Left hindlimb (tissue), 1 donor: ENCODE results near the gene YPEL1.
A peak's percentile ranks its signal among the peaks of the same experiment; 100 is the strongest.
"Not testable (repeated sequence)": the region's sequence is repeated elsewhere in the genome, so short reads cannot be mapped to it uniquely, and the experiment has no call there.

Source experiments
- DNase-seq: peaks from one replicate; pipeline ENCODE4 v3.0.0-alpha.2; 2018

YPEL1 gene

DNA sequence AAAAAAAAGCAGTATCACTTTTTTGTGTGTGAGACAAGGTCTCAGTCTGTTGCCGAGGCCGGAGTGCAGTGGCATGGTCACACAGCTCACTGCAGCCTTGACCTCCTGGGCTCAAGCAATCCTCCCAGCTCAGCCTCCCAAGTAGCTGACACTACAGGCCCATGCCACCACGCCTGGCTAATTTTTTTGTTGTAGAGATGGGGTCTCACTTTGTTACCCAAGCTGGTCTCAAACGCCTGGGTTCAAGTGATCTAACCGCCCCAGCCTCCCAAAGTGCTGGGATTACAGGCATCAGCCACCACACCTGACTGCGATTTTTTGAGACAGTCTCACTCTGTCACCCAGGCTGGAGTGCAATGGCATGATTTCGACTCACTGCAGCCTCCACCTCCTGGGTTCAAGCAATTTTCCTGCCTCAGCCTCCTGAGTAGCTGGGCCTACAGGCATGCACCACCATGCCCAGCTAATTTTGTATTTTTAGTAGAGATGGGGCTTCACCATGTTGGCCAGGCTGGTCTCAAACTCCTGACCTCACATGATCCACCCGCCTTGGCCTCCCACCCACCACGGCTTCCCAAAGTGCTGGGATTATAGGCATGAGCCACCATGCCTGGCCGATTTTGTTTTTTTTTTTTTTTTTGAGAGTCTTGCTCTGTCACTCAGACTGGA lies 15.3 kb downstream of the YPEL1 start:
- not testable (repeated sequence) for DNase-seq

DNA sequence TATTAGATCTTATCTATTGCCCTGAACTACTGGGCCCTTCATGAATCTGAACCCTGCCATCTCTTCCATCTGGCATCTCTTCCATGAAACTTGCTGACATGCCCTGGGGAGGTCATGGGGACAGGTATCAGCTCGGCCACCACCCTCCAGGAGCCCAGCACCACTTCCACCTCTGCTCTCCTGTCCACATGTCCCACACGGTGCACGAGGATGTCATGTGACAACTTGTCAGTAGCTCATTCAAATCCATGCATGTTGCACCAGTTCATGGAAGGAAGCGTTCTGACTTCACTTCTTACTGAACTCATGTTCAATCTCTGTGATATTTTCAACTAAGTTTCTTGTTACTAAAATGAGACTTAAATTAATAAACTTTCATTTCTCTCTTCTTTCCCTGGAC lies 16.6 kb downstream of the YPEL1 start:
- DNase-seq, result no peak

- no peak for DNase-seq
These were observed 17.1 kb downstream of the YPEL1 start for GRCh38 chr22:21718499-21718898.

DNA sequence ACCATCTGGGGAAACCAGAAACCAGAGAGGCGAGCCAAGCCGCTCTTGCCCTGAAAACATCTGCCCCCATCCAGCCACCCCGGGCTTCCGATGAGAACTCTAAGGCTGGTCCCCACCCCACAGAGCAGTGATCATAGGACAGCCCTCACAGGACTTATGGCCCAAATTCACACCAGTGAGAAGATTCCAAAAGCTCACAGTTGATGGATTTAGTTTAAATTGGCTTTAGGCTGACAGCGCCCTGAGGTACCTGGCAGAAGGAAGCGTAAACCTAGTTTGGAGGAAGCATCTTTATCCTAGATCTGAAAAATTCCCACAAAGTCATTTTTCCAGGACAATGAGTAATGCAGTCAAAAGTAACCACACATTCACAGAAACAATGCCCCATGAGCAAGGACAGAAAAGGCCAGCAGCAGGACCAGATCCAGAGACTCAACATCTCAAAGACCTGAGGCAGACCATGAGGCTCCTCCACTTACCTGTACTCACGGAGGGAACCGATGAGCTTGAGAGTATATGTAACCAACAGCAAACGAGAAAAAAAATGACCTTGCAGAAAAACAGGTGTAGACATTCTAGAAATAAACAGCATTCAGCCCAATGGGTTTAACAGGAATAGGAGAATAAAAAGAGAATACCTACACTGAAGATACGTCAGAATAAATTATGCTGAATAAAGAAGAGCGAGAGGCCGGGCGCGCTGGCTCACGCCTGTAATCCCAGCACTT lies 19.0 kb downstream of the YPEL1 start:
- not testable (repeated sequence) for DNase-seq

DNA sequence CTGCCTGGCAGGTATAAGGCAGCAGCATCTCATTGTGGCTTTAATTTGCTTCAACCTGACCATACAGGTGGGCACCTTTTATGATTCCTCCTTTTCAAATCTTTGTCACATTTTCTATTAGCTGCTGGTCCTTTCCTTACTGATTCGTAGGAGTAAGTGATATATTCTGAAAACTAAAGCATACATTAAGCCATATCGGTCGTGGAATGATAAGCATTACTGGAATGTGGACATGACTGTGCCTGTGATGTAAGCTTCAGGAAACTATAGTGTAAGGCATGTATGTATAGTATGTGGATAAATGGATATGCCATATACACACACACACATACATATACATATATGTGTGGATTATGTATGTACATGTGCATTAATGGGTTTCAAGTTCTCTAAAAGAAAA lies 20.8 kb downstream of the YPEL1 start:
- DNase-seq, result no peak

- no peak for DNase-seq
These were observed 21.4 kb downstream of the YPEL1 start for GRCh38 chr22:21714059-21714770.

- DNase-seq, result no peak
These were observed 22.1 kb downstream of the YPEL1 start for GRCh38 chr22:21713428-21714058.

DNA sequence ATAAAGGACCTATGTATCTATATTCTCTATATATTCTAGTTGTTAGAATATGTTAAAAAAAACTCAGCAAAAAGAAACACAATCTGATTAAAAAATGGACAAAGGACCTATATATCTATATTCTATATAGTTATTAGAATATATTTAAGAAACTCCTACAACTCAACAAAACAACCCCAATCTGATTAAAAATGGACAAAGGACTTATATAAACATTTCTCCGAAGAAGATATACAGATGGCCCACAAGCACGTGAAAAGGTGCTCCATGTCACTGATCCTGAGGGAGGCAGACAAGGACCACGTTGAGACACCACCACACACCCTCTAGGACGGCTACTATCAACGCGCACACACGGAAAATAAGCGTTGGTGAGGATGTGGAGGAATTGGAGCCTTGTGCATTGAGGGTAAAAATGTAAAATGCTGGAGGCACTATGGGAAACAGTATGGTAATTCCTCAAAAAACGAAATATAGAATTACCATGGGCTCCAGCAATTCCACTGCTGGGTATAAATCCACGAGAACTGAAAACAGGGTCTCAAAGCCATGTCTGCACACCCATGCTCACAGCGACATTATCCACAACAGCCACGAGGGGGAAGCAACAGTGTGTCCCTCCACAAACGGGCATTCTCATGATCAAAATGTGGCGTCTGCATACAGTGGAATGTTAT lies 22.7 kb downstream of the YPEL1 start:
- peak; percentile 79 for DNase-seq

- no peak for DNase-seq
These were observed 23.7 kb downstream of the YPEL1 start for GRCh38 chr22:21711851-21712250.

GRCh38 chr22:21710156-21710555 lies 25.4 kb downstream of the YPEL1 start:
- DNase-seq, result no peak

DNA sequence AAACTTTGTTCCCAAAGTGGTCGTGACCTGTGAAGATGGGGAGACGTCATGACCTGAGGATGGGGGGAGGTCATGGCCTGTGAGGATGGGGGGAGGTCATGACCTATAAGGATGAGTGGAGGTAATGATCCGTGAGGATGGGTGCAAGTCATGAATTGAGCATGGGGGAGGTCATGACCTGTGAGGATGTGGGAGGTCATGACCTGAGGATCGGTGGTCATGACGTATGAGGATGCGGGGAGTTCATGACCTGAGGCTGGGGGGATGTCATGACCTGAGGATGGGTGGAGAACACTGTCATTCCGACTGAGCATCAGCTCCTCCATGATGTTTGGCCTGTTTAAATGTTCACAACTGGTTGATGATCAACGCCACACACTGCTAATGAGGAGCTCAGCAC lies 25.9 kb downstream of the YPEL1 start:
- DNase-seq, result no peak

- no peak for DNase-seq
These were observed 26.6 kb downstream of the YPEL1 start for GRCh38 chr22:21708960-21709359.

DNA sequence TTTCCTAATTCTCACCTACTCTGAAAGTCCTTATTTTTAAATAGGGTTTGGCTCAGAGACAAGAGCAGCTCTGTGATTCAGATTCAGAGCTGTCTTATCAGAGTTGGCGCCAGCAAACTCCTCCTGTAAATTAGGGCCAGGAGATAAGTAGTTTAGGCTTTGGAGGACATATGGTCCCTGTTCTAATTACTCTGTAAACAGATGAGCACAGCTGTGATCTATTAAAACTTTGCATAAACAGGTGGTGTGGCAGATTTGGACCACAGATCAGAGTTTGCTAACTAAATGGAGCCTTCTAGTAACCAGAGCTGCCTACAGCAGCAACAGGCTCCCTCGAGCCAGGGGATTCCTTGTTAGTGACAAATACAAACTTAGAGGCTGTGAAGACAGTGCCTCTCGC lies 27.9 kb downstream of the YPEL1 start:
- DNase-seq, result no peak

DNA sequence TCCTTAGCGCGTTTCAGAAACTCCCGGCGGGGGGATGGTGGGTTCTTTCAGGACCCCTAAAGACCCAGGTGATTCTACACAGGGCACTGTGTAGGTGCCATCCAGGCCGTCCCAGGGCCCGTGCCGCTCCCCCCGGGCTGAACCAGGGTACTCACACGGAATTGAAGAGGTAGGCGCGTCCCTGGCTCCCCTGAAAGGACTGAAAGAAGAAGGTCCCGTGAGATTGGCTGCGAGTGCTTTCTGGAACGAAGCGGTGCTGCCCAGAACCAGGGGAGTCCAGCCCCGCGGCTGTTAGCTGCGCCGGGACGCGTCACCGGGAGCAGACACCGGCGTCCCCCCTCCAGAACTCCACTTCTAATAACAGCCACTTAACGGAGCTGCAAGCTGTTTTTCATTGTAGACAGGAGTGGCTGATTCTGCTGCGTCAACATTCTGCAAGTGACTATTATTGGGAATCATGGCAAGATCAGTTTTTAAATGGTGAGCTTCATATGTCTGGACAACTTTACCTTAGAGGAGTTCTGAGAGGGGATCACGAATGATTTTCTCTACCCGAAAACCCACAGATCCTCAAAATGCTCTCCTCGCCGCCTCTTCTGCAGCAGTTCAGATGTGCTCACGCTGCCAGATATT lies 31.8 kb downstream of the YPEL1 start:
- no peak for DNase-seq

DNA sequence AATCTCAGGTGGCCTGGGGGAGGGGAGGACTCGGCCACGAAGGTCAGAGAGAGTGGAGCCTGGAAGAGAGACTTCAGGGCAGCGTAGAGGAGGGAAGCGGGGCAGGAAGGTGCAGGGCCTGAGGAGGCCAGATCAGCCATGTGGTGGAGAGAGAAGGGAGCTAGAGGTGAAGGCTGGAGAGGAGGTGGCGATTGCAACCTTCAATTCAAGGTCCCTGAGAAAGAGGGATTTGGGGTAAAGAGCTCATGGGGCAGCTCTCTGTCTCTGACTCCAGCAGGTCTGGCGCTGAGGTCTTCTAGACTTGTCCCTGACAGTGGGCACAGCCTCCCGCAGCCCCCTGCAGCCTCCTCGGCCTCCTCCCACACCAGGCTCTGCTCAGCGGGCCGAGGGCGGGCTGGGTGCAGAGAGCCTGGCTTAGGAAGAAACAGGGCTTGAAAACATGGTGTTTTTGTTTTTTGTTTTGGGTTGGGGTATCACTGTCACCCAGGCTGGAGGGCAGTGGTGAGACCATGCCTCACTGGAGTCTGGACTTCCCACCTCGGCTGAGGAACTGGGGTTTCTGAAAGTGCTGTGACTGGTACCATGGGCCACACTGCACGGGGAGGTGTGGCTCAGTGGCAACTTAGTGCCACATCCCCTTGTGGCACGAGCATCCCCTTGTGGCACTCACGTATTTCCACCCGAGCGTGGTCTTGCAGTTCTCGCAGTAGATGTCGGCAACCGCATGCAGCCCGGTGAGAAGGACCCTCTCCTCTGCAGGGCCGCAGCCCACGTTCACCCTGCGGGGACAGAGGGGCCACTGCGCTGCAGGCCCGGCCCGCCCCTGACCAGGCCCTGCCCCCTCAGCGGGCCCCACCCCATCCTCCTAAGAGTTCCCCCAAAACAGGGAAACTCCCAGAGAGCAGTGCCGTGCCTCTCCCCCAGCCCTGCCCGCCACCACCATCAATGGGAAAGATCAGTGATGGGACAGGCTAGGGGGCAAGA lies 32.6 kb downstream of the YPEL1 start:
- no peak for DNase-seq

- DNase-seq, result no peak
These were observed 33.5 kb downstream of the YPEL1 start for GRCh38 chr22:21702094-21702493.

DNA sequence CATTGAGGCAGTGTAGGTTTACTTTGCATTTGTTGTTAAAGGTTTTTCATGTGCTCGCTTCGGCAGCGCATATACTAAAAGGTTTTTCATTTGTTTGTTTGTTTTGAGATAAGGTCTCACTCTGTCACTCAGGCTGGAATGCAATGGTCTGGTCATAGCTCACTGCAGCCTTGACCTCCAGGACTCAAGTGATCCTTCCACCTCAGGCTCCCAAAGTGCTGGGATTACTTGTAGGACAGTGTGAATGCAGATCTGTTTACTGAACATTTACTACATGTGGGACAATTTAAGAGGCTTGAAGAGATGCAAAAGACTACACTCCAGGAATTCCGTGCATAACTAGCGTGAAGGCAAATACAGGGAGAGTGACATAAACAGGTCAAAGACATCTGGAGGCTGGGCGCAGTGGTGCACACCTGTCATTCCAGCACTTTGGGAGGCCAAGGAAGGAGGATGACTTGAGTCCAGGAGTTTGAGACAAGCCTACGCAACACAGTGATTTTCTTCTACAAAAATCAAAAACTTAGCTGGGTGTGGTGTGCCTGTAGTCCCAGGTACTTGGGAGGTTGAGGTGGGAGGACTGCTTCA lies 34.1 kb downstream of the YPEL1 start:
- no peak for DNase-seq

- no peak for DNase-seq
These were observed 34.8 kb downstream of the YPEL1 start for GRCh38 chr22:21700822-21701221.

DNA sequence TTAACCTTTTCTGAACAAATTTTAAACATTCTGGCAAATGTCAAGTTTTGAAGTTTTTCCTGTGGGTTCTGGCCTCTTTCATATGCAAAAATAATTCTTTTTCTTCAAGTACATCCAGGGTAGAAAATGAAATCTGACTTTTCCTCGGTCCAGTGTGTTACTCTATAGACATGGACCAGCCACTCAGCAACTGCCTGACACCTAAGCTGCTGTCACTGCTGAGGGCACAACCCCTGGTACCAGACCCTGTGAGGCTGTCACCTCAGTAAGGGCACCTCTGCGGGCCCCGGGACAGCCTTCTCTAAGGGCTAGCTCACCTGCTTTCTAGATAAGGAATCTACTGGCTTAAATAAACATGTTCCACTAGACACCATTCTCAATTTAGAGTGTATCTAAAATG lies 36.0 kb downstream of the YPEL1 start:
- DNase-seq, result no peak

- no peak for DNase-seq
These were observed 36.9 kb downstream of the YPEL1 start for GRCh38 chr22:21698430-21699329.
